Gastroesophageal sphincter (tissue), 4 donors: ENCODE measurements around the gene HS6ST2. TPM values are rescaled to one million over a fixed set of nuclear protein-coding genes. Genes with fewer than 3 reads are reported as not detected.

Source experiments
- ATAC-seq: fragments of 150-250 bp; one replicate; pipeline ENCODE4 v1.9.1; 2016; ENCODE audit warnings: mild to moderate bottlenecking, moderate library complexity
- H3K27ac ChIP-seq, 4 donors: fragments of 200-600 bp; sonication (generic) in 3 of 4; 1 replicate in 3 of 4; 2 replicates in 1 of 4; pipeline ENCODE4 v1.5.1; 2016 to 2019
- H3K27me3 ChIP-seq: fragments of 200-600 bp; sonication (generic); one replicate; pipeline ENCODE4 v1.5.1; 2019
- H3K36me3 ChIP-seq, 2 donors: fragments of 200-600 bp; sonication (generic); one replicate each; pipeline ENCODE4 v1.5.1; 2019; ENCODE audit warnings: control low read depth in 1 of 2
- H3K4me1 ChIP-seq, 3 donors: fragments of 200-600 bp; sonication (generic); 1 replicate in 2 of 3; 2 replicates in 1 of 3; pipeline ENCODE4 v1.5.1; 2016 to 2019; ENCODE audit warnings: control low read depth in 2 of 3
- H3K4me3 ChIP-seq, 2 donors: fragments of 200-600 bp; sonication (generic); one replicate each; pipeline ENCODE4 v1.5.1; 2019; ENCODE audit warnings: mild to moderate bottlenecking in 1 of 2, moderate library complexity in 1 of 2
- H3K9me3 ChIP-seq, 3 donors: fragments of 200-600 bp; sonication (generic); one replicate each; pipeline ENCODE4 v1.5.1; 2017 to 2019; ENCODE audit warnings: control low read depth in 2 of 3
- CTCF ChIP-seq, 4 experiments: fragments of 200-600 bp in 2 of 4; fragments of 450-650 bp in 2 of 4; sonication (generic) in 1 of 4; IDR thresholded peaks; one replicate each; pipeline ENCODE4 v1.5.1; 2017 to 2019; ENCODE audit warnings: antibody characterized with exemption in 4 of 4, mild to moderate bottlenecking in 2 of 4, moderate library complexity in 2 of 4
- EP300 ChIP-seq: sonication (generic); formaldehyde crosslinking; IDR thresholded peaks from one replicate; pipeline ENCODE4 v1.6.1; 2017; ENCODE audit warnings: antibody characterized with exemption, mild to moderate bottlenecking
- POLR2A ChIP-seq, 2 donors: fragments of 450-650 bp; IDR thresholded peaks; one replicate each; pipeline ENCODE4 v1.6.1; 2017; ENCODE audit warnings: antibody characterized with exemption in 2 of 2, mild to moderate bottlenecking in 2 of 2, moderate library complexity in 1 of 2
- POLR2AphosphoS5 ChIP-seq: sonication (generic); formaldehyde crosslinking; IDR thresholded peaks from one replicate; pipeline ENCODE4 v1.6.1; 2017; ENCODE audit warnings: antibody characterized with exemption
- WGBS, 2 donors: methylation state at CpG; one replicate each; pipeline ENCODE4 v1.1.5; 2018; ENCODE audit warnings: low coverage in 1 of 2; 5-methylcytosine and 5-hydroxymethylcytosine counted together
- total RNA-seq, 4 donors: library from RNA; depleted of rRNA; stranded (reverse); fragments of >200 nt; gene quantifications; one replicate each; pipeline ENCODE4 v1.1.0, GENCODE V29; 2016

Gene HS6ST2
- total RNA-seq, 4 donors from 2014 or later, result 0.08 to 1.9 (median 0.22) TPM

- TF ChIP-seq POLR2A (IDR thresholded peaks at IDR 0.05) (no peak), POLR2AphosphoS5 (no peak), CTCF (IDR thresholded peaks at IDR 0.05) (no peak), EP300 (no peak)
- H3K4me1 ChIP-seq, result peaks cover 0 to 30% (median 0%) of the 10 kb centered on the region in 3 donors
- no peak overlapping the region for H3K27ac ChIP-seq
- no peaks in the 10 kb centered on the region for H3K9me3 ChIP-seq
- H3K36me3 ChIP-seq, result no peaks in the 10 kb centered on the region
- ATAC-seq, result no peak
- WGBS, 2 donors, result 40% methylated on average over 7 of the region's 87 CpGs; no CpG with 5 or more reads in 1 of the 2 donors
- peaks cover 46% of the 10 kb centered on the region for H3K27me3 ChIP-seq
- H3K4me3 ChIP-seq, result peak overlapping the region; percentile 31 to 55
Measured at GRCh38 chrX:132957211-132958090, 978 bp downstream of the HS6ST2 start.

- H3K27me3 ChIP-seq, result peaks cover 46% of the 10 kb centered on the region
- WGBS, 2 donors, result 5 to 7% methylated on average over 4 to 5 of the region's 83 CpGs
- TF ChIP-seq EP300, result no peak
- no peak for TF ChIP-seq POLR2A (IDR thresholded peaks at IDR 0.05)
- no peak for TF ChIP-seq POLR2AphosphoS5
- TF ChIP-seq CTCF (IDR thresholded peaks at IDR 0.05), result no peak
- H3K4me1 ChIP-seq, result peaks cover 0 to 30% (median 0%) of the 10 kb centered on the region in 3 donors
- no peaks in the 10 kb centered on the region for H3K36me3 ChIP-seq
- H3K9me3 ChIP-seq, result no peaks in the 10 kb centered on the region
- peak overlapping the region; percentile 31 to 55 for H3K4me3 ChIP-seq
- H3K27ac ChIP-seq, result no peak overlapping the region
- no peak for ATAC-seq
Measured at GRCh38 chrX:132956421-132957210, 1.8 kb downstream of the HS6ST2 start.

- peaks cover 46% of the 10 kb centered on the region for H3K27me3 ChIP-seq
- TF ChIP-seq POLR2AphosphoS5, result no peak
- no peak for TF ChIP-seq POLR2A (IDR thresholded peaks at IDR 0.05)
- TF ChIP-seq EP300, result no peak
- no peak for TF ChIP-seq CTCF (IDR thresholded peaks at IDR 0.05)
- WGBS, 2 donors, result no CpG with 5 or more reads among the region's 11 CpGs
- H3K4me1 ChIP-seq, result peaks cover 0 to 30% (median 0%) of the 10 kb centered on the region in 3 donors
- no peak overlapping the region for H3K27ac ChIP-seq
- no peaks in the 10 kb centered on the region for H3K36me3 ChIP-seq
- H3K4me3 ChIP-seq, result no peak overlapping the region
- no peak for ATAC-seq
- no peaks in the 10 kb centered on the region for H3K9me3 ChIP-seq
Measured at GRCh38 chrX:132955690-132956089, 2.7 kb downstream of the HS6ST2 start.

- Histone ChIP-seq H3K27ac (no peak overlapping the region), H3K4me1 (peaks cover 0 to 30% (median 0%) of the 10 kb centered on the region in 3 donors), H3K4me3 (no peak overlapping the region), H3K36me3 (no peaks in the 10 kb centered on the region), H3K9me3 (no peaks in the 10 kb centered on the region), H3K27me3 (peaks cover 35% of the 10 kb centered on the region)
- 71 to 100% methylated on average over 2 to 3 of the region's 3 CpGs for WGBS, 2 donors
- ATAC-seq, result no peak
- TF ChIP-seq POLR2AphosphoS5 (no peak), EP300 (no peak), CTCF (IDR thresholded peaks at IDR 0.05) (no peak), POLR2A (IDR thresholded peaks at IDR 0.05) (no peak)
Measured at GRCh38 chrX:132954323-132954722, 4.1 kb downstream of the HS6ST2 start.
